DMS153 treated with DMSO at 0.1 percent for 48 hours (cell line): ENCODE data around the gene PPP6R3.

Experiments used
- DNase-seq: peaks from one replicate; lab custom pipeline; 2025; ENCODE audit not compliant: unreplicated experiment; lab: John Stamatoyannopoulos, UW

Gene PPP6R3

GRCh38 chr11:68549789-68550484, 89.4 kb downstream of the PPP6R3 start:
- DNase-seq: no peak

DNA sequence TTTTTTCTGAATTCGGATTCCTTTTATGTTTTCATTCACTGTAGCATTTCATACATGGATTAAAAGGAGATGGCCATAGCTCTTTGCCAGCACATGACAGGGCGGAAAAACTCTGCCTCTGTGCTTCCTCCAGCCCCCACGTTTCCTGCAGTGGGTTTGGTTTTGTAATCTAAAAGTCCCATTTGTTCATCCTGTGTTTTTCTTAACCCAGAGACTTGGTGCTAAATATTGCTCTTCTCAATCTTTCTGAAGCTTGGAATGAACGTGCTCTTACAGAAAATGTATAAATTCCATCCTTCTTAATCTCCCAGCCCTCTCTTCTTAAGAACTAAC, 89.9 kb downstream of the PPP6R3 start:
- DNase-seq: no peak

GRCh38 chr11:68551223-68551622, 90.7 kb downstream of the PPP6R3 start:
- no peak for DNase-seq

- no peak for DNase-seq
Measured at GRCh38 chr11:68551777-68552176, 91.2 kb downstream of the PPP6R3 start.

DNA sequence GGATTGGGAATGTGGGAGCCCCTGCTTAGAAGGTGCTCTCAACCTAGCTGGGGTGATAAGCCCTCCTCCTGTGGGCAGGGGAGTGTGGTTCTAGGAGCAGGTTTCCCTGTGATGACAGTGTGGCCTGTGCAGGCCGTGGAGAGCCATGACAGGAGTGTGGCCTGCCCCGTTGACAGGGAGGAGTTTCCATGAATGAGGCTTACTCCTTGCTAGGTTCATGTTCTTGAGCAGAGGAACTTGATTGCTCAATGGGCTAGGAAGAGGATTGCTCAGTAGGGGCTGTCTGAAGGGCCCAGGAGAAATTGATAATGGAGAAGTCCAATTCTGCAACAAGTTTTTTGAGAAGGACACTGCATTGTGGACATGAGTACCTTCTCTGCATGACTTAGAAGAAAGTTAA, 92.0 kb downstream of the PPP6R3 start:
- DNase-seq: no peak

DNA sequence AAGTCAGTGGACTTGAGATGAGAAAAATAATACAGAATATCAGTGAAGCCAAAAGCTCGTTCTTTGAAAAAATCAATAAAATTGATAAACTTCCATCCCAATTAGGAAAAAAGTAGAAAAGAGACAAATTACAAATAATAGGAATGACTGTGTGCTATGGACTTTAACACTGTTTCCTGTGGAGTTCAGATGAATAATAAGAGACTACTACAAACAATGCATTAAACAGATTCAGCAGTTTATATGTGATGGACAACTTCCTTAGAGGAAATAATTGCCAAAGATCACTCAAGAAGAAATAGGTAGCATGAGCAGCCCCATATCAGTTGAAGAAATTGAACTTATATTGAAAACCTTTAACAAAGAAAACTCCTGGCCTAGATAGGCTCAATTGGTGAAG, 99.7 kb downstream of the PPP6R3 start:
- DNase-seq: no peak

GRCh38 chr11:68563454-68563853, 102.9 kb downstream of the PPP6R3 start:
- no peak for DNase-seq

DNA sequence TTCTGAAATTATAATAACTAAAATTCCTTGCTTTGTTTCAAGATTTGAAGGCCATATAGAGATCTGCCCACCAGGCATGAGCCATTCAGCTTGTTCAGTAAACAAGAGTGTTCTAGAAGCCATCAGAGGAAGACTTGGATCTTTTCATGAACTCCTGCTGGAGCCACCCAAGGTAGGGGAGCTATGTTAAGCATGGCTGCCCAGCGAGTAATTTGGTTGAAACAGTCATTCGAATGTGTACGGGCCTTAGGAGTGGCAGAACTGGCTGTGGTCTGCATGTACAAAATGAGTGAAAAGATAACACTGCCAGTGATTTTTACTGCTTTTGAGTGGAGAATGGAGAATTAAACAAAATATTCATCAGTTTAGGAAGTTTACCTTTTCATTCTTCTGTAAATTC, 103.7 kb downstream of the PPP6R3 start:
- DNase-seq: no peak

GRCh38 chr11:68565768-68566167, 105.2 kb downstream of the PPP6R3 start:
- no peak for DNase-seq

GRCh38 chr11:68567553-68567952, 107.0 kb downstream of the PPP6R3 start:
- DNase-seq: no peak

GRCh38 chr11:68569357-68569756, 108.8 kb downstream of the PPP6R3 start:
- DNase-seq: no peak

DNA sequence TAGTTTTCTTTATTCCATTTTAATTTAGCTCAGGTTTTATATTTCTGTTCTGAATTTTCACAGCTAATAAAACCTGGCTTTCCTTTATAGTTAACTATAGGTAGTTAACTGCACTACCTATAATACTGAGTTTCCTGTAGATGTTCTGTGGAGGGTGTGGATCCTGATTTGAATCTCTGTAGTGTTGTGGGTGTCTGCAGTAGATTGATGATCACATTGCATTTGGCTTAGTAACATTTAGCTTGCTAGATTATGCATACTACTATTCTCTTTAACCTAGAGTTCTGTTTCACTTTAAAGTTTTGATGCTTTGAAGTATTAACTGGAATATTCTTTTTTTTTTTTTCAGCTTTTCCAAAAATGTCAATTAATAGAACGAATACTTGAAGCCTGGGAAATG, 110.1 kb downstream of the PPP6R3 start:
- DNase-seq: no peak

- no peak for DNase-seq
Measured at GRCh38 chr11:68574308-68574707, 113.8 kb downstream of the PPP6R3 start.

GRCh38 chr11:68575025-68575665, 114.6 kb downstream of the PPP6R3 start:
- DNase-seq: no peak

DNA sequence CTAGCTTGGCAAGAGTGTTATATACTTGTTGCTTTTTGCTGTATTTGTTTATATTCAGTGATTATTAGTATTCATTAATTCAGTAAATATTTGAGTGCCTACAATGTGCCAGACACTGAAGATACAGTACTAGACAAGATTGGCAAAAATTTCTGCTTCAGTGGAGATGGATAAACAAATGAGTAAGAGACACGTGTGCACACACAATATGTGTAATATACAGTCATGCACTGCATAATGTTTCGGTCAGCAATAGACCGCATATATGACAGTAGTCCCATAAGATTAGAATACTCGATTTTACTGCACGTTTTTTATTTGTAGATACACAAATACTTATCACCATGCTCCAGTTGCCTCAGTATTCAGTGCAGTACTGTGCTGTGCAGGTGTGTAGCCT, 118.9 kb downstream of the PPP6R3 start:
- DNase-seq: no peak

GRCh38 chr11:68581439-68581838, 120.9 kb downstream of the PPP6R3 start:
- no peak for DNase-seq

- no peak for DNase-seq
Measured at GRCh38 chr11:68581901-68582300, 121.3 kb downstream of the PPP6R3 start.

- DNase-seq: no peak
Measured at GRCh38 chr11:68582416-68583040, 122.0 kb downstream of the PPP6R3 start.

- no peak for DNase-seq
Measured at GRCh38 chr11:68583041-68583446, 122.5 kb downstream of the PPP6R3 start.

DNA sequence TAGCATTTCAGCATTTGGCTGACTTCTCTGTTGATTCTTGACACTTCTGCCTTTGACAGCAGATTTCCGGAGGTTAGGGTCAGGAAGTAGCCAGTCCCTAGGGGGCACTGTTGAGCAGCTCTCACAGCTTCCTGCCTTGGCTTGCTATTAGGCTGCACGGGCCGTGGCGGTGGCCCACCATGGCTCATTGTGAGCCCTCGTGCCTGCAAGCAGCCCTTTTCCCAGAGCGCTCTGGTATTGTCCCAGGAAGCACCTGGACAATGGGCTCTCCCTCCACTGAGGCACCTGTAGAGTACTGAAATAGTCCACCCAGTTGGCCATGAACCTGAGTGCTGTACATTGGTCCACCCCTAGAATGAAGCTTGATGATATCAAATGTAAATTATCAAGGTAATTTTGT, 123.5 kb downstream of the PPP6R3 start:
- DNase-seq: no peak

DNA sequence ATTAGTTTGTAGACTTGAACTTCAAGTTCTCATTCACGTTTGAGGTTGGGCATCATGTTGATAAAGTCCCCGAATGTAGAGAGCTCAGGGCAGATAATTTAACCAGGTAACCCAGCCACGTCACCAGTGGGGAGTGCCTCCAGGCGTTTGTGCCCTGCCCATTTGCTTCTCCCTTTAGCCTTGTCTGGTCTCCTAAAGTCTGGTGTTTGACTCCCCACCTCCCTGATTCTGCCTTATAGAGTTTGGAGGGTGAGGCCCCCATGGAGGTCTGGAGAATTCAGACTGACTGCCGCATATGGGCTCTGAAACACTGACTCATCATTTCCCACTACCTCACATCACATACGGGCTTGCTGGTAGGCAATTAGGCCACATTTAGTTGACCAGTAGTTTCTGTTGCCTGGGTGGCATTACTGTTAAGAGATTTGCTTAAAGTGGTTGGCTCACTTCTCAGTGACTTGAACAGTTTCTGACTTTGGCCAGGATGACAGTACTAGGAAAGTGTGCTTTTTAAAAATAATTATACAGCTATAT, 124.5 kb downstream of the PPP6R3 start:
- DNase-seq: no peak

- DNase-seq: no peak
Measured at GRCh38 chr11:68589547-68590216, 129.1 kb downstream of the PPP6R3 start.
